A549 treated with dexamethasone at 1 μM for 4 hours (cell line): ENCODE results near the gene UBE2M. TPM values are rescaled to one million over a fixed set of nuclear protein-coding genes. Genes with fewer than 3 reads are reported as not detected.

ENCODE experiments used
- total RNA-seq: library from RNA; stranded (reverse); fragments of 200-300 nt; extraction: Qiagen RNA extraction; gene quantifications from 5 replicates; pipeline ENCODE4 v1.2.3, GENCODE V29; 2022

Gene UBE2M
- total RNA-seq, result 131 to 164 TPM (median 141 TPM) in 5 replicates

DNA sequence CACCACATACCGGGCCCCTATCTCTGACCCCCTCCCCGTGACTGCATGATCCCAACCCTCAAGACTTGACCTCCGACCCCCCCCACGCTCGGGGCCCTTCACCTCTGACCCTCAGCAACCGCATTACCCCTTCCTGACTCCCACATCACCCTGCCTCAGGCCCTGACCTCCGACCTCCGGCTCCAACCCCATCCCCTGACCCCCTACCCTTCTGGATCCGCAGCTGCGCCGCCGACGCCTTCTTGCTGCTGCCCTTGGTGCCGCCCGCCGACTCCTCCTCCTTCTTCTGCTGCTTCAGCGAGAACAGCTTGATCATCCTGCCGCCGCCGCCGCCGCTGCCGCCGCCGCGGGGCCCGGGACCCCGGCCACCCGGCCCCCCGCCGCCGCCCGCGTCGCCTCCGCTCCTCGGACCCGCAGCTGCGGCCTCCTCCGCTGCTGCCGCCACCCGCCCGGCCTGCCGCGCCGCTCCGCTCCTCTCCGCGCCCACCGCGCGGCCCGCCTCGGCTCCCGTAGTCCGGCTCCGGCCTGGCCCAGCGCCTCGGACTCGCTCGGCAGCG, at the start of gene UBE2M:
TSS of gene UBE2M (minus strand) at position 546 of the 557 bp plus-strand sequence. CDS start at position 316, 230 bp downstream.

DNA sequence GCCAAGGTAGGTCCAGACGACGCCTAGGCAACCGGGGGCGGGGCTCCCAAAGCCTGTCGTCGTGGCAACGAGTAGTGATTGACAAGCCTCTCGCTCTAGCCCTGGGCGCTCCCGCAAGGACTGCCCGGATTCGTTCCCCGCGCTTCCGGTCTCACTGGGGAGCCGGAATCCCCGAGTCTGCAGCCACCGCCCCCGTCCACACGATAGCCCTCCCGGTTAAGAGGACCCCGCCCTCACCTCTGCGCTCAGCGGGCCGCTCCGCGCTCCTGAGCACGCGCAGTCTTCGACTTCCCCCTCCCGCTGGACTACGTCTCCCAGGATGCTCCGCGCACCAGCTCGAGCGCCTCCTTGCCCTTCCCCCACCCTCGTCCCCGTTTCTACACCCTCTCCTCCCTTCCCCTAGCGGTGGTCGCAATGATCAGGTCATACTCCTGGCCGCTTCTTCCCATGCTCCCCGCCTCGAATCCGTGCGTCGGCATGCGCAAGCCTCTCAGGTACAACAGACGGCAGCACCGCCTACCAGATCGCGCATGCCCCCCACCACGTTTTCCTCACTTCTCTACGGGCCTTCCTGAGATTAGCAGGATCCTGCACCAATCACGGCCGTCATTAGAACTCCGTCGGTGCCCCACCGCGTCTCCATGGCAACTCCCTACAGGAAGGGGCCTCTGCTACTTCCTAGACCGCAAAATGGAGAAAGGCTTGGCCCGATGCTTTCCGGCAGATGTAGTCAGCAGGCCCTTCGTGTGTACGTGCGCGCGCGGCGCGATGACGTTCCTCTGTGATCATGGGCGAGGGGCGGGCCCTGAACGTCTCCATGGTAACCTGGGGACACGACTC, 14.6 kb upstream of the UBE2M start, which contains the start of gene MZF1:
TSS of gene MZF1 (minus strand) at position 518 of the 840 bp plus-strand sequence. CDS start 1,946 bp downstream, outside the sequence.

DNA sequence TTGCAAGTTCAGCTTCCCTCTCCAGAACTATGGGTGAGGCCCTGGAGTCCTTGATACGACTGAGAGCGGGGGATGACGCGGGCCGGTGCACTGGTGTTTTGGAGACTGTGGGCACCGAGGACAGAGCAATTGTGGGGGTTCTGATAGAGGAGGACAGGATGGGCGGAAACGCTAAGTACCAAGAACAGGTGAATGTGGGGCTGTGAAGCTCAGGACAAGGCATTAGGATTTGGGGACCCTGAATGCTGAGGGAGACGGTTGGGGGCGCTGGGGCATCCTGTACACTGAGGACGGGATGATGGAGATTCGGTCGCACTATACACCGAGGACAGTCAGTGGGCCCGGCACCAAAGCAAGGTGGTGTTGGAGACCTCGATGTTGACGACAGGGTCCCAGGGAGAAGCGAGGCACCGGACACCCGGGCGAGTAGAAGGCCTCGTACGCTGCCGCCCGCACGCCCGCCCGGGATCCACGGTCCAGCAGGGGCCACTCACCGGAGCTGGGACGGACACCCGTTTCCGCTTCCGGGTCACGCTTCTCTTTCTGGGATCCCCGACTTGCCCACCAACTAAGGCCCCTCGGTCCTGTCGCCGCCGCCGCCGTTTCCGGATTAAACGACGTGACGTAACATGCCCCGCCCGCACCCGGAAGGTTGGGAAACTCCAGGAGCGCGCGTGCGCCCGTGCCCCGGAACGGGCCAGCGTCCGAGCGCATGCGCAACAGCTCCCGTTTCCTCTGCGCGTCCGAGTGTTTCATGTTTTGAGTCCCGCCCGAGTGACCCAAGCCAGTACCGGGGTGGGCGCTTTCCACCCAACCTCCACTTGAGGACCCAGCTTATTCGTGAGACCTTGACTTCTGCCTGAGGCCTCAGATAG, 3.7 kb downstream of the UBE2M start, which contains the start of gene CHMP2A:
TSS of gene CHMP2A (minus strand) at position 612 of the 875 bp plus-strand sequence. CDS start 893 bp downstream, outside the sequence.

DNA sequence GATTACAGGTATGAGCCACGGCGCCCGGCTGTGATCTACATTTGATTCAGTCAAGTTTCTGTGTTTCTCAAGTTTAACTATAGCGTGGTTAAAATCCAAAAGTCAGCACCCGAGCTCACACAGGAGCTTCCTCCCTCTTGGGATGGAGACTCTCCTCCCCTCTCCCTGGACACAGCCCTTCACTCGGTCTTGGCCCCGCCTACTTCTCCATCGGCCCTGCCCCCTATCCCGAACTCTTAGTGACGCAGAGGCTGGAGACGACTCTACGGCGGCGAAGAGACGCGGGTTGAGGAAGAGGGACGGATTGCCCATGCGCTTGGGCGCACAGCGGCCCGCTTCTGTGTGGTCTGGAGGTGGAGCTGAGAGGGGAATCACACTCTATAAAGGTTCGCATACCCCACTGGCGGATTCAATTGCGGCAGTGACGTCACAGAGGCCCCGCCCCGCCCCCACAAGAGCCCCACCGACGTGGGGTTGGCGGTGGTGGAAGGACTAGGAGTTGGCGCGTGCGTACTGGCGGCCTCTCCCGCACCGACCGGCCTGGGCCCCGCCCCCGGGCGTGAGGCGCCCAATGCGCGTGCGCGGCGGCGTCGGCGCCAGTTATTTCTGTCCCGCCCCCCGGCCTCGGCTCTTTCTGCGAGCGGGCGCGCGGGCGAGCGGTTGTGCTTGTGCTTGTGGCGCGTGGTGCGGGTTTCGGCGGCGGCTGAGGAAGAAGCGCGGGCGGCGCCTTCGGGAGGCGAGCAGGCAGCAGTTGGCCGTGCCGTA, 14.4 kb downstream of the UBE2M start, which contains the start of gene TRIM28:
TSS of gene TRIM28 (plus strand) at position 239 of the 765 bp plus-strand sequence. CDS start 694 bp downstream, outside the sequence.

DNA sequence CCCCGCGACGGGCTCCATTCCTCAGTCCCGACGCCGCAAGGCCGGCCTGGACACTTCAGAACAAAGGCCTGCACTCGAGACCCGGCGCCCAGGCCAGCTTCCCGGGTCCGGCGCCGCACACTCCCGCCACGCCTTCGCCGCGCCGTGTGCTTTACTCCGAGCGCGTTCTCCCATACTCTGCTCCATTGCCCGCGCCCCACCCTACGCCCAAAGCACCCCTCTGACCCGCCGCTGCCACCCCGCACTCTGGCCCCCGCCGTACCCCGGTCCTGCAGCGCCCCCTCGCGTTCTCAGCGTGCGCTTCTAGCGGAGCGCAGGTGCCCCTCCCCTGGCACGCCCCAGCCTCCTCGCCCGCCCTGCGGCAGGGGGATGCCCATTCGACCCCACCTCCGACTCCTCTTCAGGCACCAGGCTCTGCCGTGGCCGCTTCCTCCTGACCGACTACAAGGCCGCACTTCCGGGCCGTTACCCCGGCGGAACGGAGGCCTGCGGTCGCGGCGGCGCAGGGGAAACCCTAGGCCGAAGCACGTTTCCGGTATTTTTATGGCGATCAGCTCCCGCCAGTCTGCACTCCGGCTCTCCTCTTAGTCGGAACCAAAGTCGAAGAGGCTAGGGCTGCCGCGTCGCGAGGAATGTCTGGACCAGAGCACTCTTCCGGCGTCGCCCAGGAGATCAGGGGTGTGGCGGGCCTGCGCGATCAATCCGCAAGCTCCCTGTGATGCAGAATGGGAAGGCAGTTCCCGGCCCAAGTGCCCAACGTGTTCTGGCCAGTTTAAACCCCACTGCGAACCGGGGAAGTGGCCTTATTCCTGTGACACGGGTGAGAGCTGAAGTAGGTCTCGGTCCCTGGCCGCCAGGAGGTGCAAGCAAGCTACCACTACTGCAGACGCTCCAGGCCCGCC, 38.8 kb downstream of the UBE2M start, which contains the start of gene ZBTB45:
TSS of gene ZBTB45 (minus strand) at position 456 of the 902 bp plus-strand sequence. CDS start 2,137 bp downstream, outside the sequence.

DNA sequence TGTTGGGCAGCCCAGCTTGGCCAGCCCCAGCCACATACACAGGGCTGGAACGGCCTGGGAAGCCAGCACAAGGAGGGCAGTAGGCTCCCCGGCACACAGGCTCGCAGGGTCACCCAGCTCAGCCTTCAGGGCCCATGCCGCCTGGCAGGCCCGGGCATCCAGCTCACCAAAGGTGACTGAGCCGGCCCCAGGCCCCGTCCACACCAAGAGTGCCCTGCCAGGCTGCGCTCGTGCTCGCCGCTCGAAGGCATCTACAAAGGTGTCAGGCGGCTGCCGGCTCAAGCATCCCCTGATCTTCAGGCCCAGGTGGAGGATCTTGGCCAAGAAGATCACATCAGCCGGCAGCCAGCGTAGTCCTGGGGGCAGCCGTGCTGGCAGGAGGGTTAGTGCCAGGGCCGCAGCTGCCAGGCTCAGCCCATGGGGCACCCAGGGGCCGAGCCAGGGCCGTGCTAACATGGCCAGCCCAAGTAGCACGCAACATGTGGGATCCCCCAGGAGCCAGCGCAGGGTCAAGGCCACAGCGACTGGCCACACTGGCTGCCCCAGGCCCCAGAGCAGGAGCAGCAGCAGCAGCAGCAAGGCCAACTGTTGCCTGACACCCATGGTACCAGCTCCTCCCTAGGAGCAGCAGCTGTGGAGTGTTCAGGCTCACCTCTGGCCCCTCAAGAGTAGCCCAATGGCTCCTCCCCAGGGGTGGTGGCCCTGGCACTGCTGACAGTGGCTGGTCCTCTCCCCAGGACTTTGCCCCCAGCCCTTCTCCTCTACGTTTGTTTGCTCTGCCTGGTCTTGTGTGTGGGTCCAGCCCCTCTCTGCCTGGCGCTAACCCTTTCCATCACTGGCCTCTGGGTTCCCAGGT, 46.8 kb downstream of the UBE2M start, which contains the start of gene SLC27A5:
TSS of gene SLC27A5 (minus strand) at position 640 of the 856 bp plus-strand sequence. CDS start at position 603, 37 bp downstream.

Other genes starting within 250 kb of the UBE2M start
- 2.5 to 3.2 TPM (median 2.9 TPM) in 5 replicates for gene ZSCAN22, start 231.6 kb downstream of the UBE2M start, total RNA-seq
- gene A1BG, start 205.1 kb downstream of the UBE2M start, total RNA-seq, result 8.6 to 11.0 TPM (median 10.2 TPM) in 5 replicates
- 0.74 to 1.6 TPM (median 1.1 TPM) in 5 replicates for gene ZNF497, start 195.9 kb downstream of the UBE2M start, total RNA-seq
- 0.86 to 1.5 TPM (median 1.2 TPM) in 5 replicates for gene ZNF837, start 177.6 kb downstream of the UBE2M start, total RNA-seq
- 1,918 to 2,176 TPM (median 2,046 TPM) in 5 replicates for gene RPS5, start 171.3 kb downstream of the UBE2M start, total RNA-seq
- 0.11 to 0.19 TPM (median 0.17 TPM) in 3 of 5 replicates, not detected in the others for gene RNF225, start 163.0 kb downstream of the UBE2M start, total RNA-seq
- gene ZNF584, start 150.0 kb downstream of the UBE2M start, total RNA-seq, result 17.0 to 19.0 TPM (median 18.4 TPM) in 5 replicates
- 0.08 to 0.14 TPM (median 0.09 TPM) in 5 replicates for gene ZNF132, start 118.5 kb downstream of the UBE2M start, total RNA-seq
- gene ZNF324B, start 107.0 kb downstream of the UBE2M start, total RNA-seq, result 5.5 to 7.9 TPM (median 7.5 TPM) in 5 replicates
- 8.1 to 10.5 TPM (median 10.2 TPM) in 5 replicates for gene ZNF324, start 91.5 kb downstream of the UBE2M start, total RNA-seq
- gene ZNF446, start 82.3 kb downstream of the UBE2M start, total RNA-seq, result 9.8 to 12.3 TPM (median 11.4 TPM) in 5 replicates
- gene SLC27A5, start 46.6 kb downstream of the UBE2M start, total RNA-seq, result 20.1 to 31.2 TPM (median 26.7 TPM) in 5 replicates
- gene ZBTB45, start 38.8 kb downstream of the UBE2M start, total RNA-seq, result 11.1 to 22.6 TPM (median 21.3 TPM) in 5 replicates
- gene TRIM28, start 14.5 kb downstream of the UBE2M start, total RNA-seq, result 620 to 956 TPM (median 843 TPM) in 5 replicates
- 195 to 225 TPM (median 204 TPM) in 5 replicates for gene CHMP2A, start 3.5 kb downstream of the UBE2M start, total RNA-seq
- gene MZF1, start 14.7 kb upstream of the UBE2M start, total RNA-seq, result 6.6 to 15.0 TPM (median 12.8 TPM) in 5 replicates